K562 (cell line): Measurements from ENCODE around the gene SELENOM. TPM values are rescaled to one million over a fixed set of nuclear protein-coding genes. Genes with fewer than 3 reads are reported as not detected.

Experiments
- BHLHE40 ChIP-seq: IDR thresholded peaks from 2 replicates; pipeline ENCODE4 v1.6.1; 2011; ENCODE audit warnings: low read length, improper control_type of control experiment
- CUX1 ChIP-seq: fragments of 200-800 bp; sonication (Bioruptor generic); IDR thresholded peaks from 2 replicates; pipeline ENCODE4 v1.6.1; 2016; ENCODE audit warnings: missing genetic modification characterization, missing compliant biosample characterization
- DEAF1 ChIP-seq: fragments of 450-650 bp; formaldehyde crosslinking; IDR thresholded peaks from 2 replicates; pipeline ENCODE4 v1.4.0; 2020; ENCODE audit warnings: mild to moderate bottlenecking, moderate library complexity
- HDAC3 ChIP-seq: fragments of 450-650 bp; IDR thresholded peaks from 2 replicates; pipeline ENCODE4 v1.6.1; 2018; ENCODE audit warnings: borderline replicate concordance, mild to moderate bottlenecking, moderate library complexity; ENCODE audit not compliant: partially characterized antibody
- HMBOX1 ChIP-seq: sonication (generic); IDR thresholded peaks from 2 replicates; pipeline ENCODE4 v1.6.1; 2016
- MTA3 ChIP-seq: fragments of 450-650 bp; formaldehyde crosslinking; IDR thresholded peaks from 2 replicates; pipeline ENCODE4 v1.6.1; 2017; ENCODE audit warnings: mild to moderate bottlenecking, borderline replicate concordance
- PHB ChIP-seq: fragments of 250-450 bp; sonication (Bioruptor Pico); IDR thresholded peaks from 2 replicates; pipeline ENCODE4 v1.5.0; 2021
- PHF8 ChIP-seq: fragments of 200-600 bp; sonication (generic); IDR thresholded peaks from 2 replicates; pipeline ENCODE4 v1.6.1; 2012; ENCODE audit warnings: mixed run types, mild to moderate bottlenecking, inconsistent platforms, low read length, moderate library complexity, borderline replicate concordance
- PYGO2 ChIP-seq: fragments of 450-650 bp; IDR thresholded peaks from 2 replicates; pipeline ENCODE4 v1.6.1; 2016; ENCODE audit warnings: mild to moderate bottlenecking, missing genetic modification characterization, moderate library complexity, missing compliant biosample characterization
- RBFOX2 ChIP-seq: fragments of 200-400 bp; formaldehyde crosslinking; IDR thresholded peaks from 2 replicates; pipeline ENCODE4 v1.6.1; 2017; ENCODE audit warnings: low read depth, mild to moderate bottlenecking, low read length, moderate library complexity
- SP1 ChIP-seq: sonication (generic); formaldehyde crosslinking; IDR thresholded peaks from 2 replicates; pipeline ENCODE4 v1.8.1; 2022; ENCODE audit warnings: mild to moderate bottlenecking, missing genetic modification reagents
- TAF1 ChIP-seq: IDR thresholded peaks from 2 replicates; pipeline ENCODE4 v1.6.1; 2011; ENCODE audit warnings: mild to moderate bottlenecking, low read length, moderate library complexity; ENCODE audit not compliant: insufficient read depth, control insufficient read depth, severe bottlenecking; ENCODE audit errors: extremely low read depth
- TBP ChIP-seq: optimal IDR thresholded peaks from 2 replicates; pipeline ENCODE3; 2011; ENCODE audit warnings: low read depth, low read length, improper control_type of control experiment
- TFAP4 ChIP-seq: sonication (generic); formaldehyde crosslinking; IDR thresholded peaks from 2 replicates; pipeline ENCODE4 v1.8.0; 2022; ENCODE audit warnings: missing genetic modification reagents, mild to moderate bottlenecking, moderate library complexity, borderline replicate concordance
- ZNF586 ChIP-seq: fragments of 450-650 bp; formaldehyde crosslinking; conservative IDR thresholded peaks from 2 replicates; pipeline ENCODE4 v1.4.0; 2020; ENCODE audit warnings: mild to moderate bottlenecking, moderate library complexity
- polyA plus RNA-seq, 8 experiments: library from polyadenylated mRNA; depleted of rRNA in 4 of 8; stranded (reverse) in 5 of 8; unstranded in 3 of 8; fragments of >200 nt; fragmentation: Nextera tagmentation in 2 of 8; fragmentation: Illumina TruSeq in 1 of 8; extraction: Ambion mirVana in 2 of 8; extraction: Trizol in 1 of 8; gene quantifications; 2 replicates each; pipeline versions ENCODE4 v1.2.1 to v1.2.3, GENCODE V29; 2011 to 2014; ENCODE audit warnings: inconsistent platforms in 1 of 8, missing spikeins in 1 of 8
- total RNA-seq, 7 experiments: library from RNA; depleted of rRNA in 6 of 7; stranded (reverse); fragments of >200 nt in 6 of 7; fragmentation: Illumina TruSeq in 2 of 7; extraction: Trizol in 2 of 7; gene quantifications; 2 replicates each; pipeline versions ENCODE4 v1.2.1 to v1.2.3, GENCODE V29; 2011 to 2021; ENCODE audit warnings: low replicate concordance in 1 of 7

SELENOM gene
- total and polyA plus RNA-seq, 9 of the 15 experiments (the other 6 are each of a cell fraction or from before 2014, with no cell fraction given) = 1.2 to 10.6 (median 3.7) TPM

GRCh38 chr22:31080848-31081649 is 26.3 kb downstream of the SELENOM start, which contains the start of gene SMTN (continued):
- no peak for TF ChIP-seq PYGO2 (tag)
- no peak for TF ChIP-seq HDAC3
- TF ChIP-seq MTA3 = peak; percentile 47; the same call in 1 of the 2 replicates
- TF ChIP-seq PHF8 = peak; percentile 69; the same call in 1 of the 2 replicates
- TF ChIP-seq BHLHE40 = peak; percentile 92
- TF ChIP-seq PHB = no peak
- peak; percentile 80 for TF ChIP-seq SP1 (CRISPR knock-in tag)
- TF ChIP-seq TAF1 = peak; percentile 47
- TF ChIP-seq HMBOX1 = no peak
- TF ChIP-seq CUX1 (CRISPR knock-in tag) = no peak
- no peak for TF ChIP-seq DEAF1 (CRISPR knock-in tag)
- 0 out of 2 replicates have a peak, but pooled peaks have one; percentile 31 for TF ChIP-seq ZNF586 (CRISPR knock-in tag)
- peak; percentile 90 for TF ChIP-seq RBFOX2
- 0 out of 2 replicates have a peak, but pooled peaks have one; percentile 23 for TF ChIP-seq TFAP4 (CRISPR knock-in tag)
- TF ChIP-seq TBP = peak; percentile 71
